K562 (cell line): ENCODE results near the gene USP10. TPM values are rescaled to one million over a fixed set of nuclear protein-coding genes. Genes with fewer than 3 reads are reported as not detected.
A peak's percentile ranks its signal among the peaks of the same experiment; 100 is the strongest.

Experiments
- DPF2 ChIP-seq: fragments of 450-650 bp; IDR thresholded peaks from 2 replicates; pipeline ENCODE4 v1.6.1; 2016
- EHMT2 ChIP-seq: fragments of 450-650 bp; IDR thresholded peaks from 2 replicates; pipeline ENCODE4 v1.6.1; 2018; ENCODE audit warnings: antibody characterized with exemption
- HDAC8 ChIP-seq: fragments of 450-650 bp; IDR thresholded peaks from 2 replicates; pipeline ENCODE4 v1.6.1; 2016; ENCODE audit warnings: mild to moderate bottlenecking, missing genetic modification characterization, moderate library complexity, missing compliant biosample characterization
- HES1 ChIP-seq: fragments of 450-650 bp; IDR thresholded peaks from 2 replicates; pipeline ENCODE4 v1.6.1; 2016; ENCODE audit warnings: low read depth, mild to moderate bottlenecking, moderate library complexity
- MLLT1 ChIP-seq, 2 experiments: fragments of 450-650 bp; IDR thresholded peaks; 2 replicates each; pipeline ENCODE4 v1.6.1; 2016
- NFE2 ChIP-seq: IDR thresholded peaks from 2 replicates; pipeline ENCODE4 v1.6.1; 2014; ENCODE audit warnings: antibody characterized with exemption, low read depth
- POLR2H ChIP-seq: IDR thresholded peaks from 2 replicates; pipeline ENCODE4 v1.6.1; 2016; ENCODE audit warnings: missing genetic modification characterization, low read depth, mild to moderate bottlenecking, control low read depth, missing compliant biosample characterization, moderate library complexity
- POLR3A ChIP-seq: IDR thresholded peaks from 2 replicates; pipeline ENCODE4 v1.6.1; 2011; ENCODE audit warnings: borderline replicate concordance, mild to moderate bottlenecking, moderate library complexity; ENCODE audit not compliant: insufficient read length, insufficient read depth; ENCODE audit errors: extremely low read depth
- RFX5 ChIP-seq: IDR thresholded peaks from 2 replicates; pipeline ENCODE4 v1.6.1; 2011; ENCODE audit warnings: low read depth, mild to moderate bottlenecking, improper control_type of control experiment, low read length
- SFPQ ChIP-seq: fragments of 200-400 bp; formaldehyde crosslinking; IDR thresholded peaks from 2 replicates; pipeline ENCODE4 v1.6.1; 2017; ENCODE audit warnings: mild to moderate bottlenecking, low read depth, low read length, moderate library complexity
- SRSF3 ChIP-seq: fragments of 200-400 bp; formaldehyde crosslinking; IDR thresholded peaks from 2 replicates; pipeline ENCODE4 v1.6.1; 2016; ENCODE audit warnings: mild to moderate bottlenecking, low read length, moderate library complexity; ENCODE audit not compliant: insufficient read depth
- TCFL5 ChIP-seq: fragments of 250-450 bp; sonication (Bioruptor Pico); conservative IDR thresholded peaks from 2 replicates; pipeline ENCODE4 v1.6.1; 2021; ENCODE audit warnings: mild to moderate bottlenecking, moderate library complexity, matching md5 sums
- ZBTB11 ChIP-seq, 3 experiments: fragments of 200-800 bp in 1 of 3; fragments of 250-450 bp in 1 of 3; fragments of 450-650 bp in 1 of 3; sonication (Bioruptor Pico) in 1 of 3; sonication (Bioruptor generic) in 1 of 3; formaldehyde crosslinking in 1 of 3; IDR thresholded peaks; 2 replicates each; pipeline versions ENCODE4 v1.6.1 to v1.8.0; 2016 to 2022; ENCODE audit warnings: mild to moderate bottlenecking in 2 of 3, missing genetic modification characterization in 2 of 3, missing compliant biosample characterization in 1 of 3, moderate library complexity in 1 of 3
- ZHX1 ChIP-seq: fragments of 150-350 bp; conservative IDR thresholded peaks from 2 replicates; pipeline ENCODE4 v1.6.1; 2014; ENCODE audit warnings: low read length
- ZNF551 ChIP-seq: fragments of 250-450 bp; sonication (Bioruptor Pico); IDR thresholded peaks from 2 replicates; pipeline ENCODE4 v1.5.0; 2021; ENCODE audit warnings: mild to moderate bottlenecking, moderate library complexity
- ZNF583 ChIP-seq: fragments of 250-450 bp; sonication (Bioruptor Pico); IDR thresholded peaks from 2 replicates; pipeline ENCODE4 v1.4.0; 2020
- ZNF589 ChIP-seq: fragments of 200-800 bp; sonication (Bioruptor generic); IDR thresholded peaks from 2 replicates; pipeline ENCODE4 v1.6.1; 2016; ENCODE audit warnings: low read depth, missing genetic modification characterization, missing compliant biosample characterization
- polyA plus RNA-seq, 8 experiments: library from polyadenylated mRNA; depleted of rRNA in 4 of 8; stranded (reverse) in 5 of 8; unstranded in 3 of 8; fragments of >200 nt; fragmentation: Nextera tagmentation in 2 of 8; fragmentation: Illumina TruSeq in 1 of 8; extraction: Ambion mirVana in 2 of 8; extraction: Trizol in 1 of 8; gene quantifications; 2 replicates each; pipeline versions ENCODE4 v1.2.1 to v1.2.3, GENCODE V29; 2011 to 2014; ENCODE audit warnings: inconsistent platforms in 1 of 8, missing spikeins in 1 of 8
- total RNA-seq, 7 experiments: library from RNA; depleted of rRNA in 6 of 7; stranded (reverse); fragments of >200 nt in 6 of 7; fragmentation: Illumina TruSeq in 2 of 7; extraction: Trizol in 2 of 7; gene quantifications; 2 replicates each; pipeline versions ENCODE4 v1.2.1 to v1.2.3, GENCODE V29; 2011 to 2021; ENCODE audit warnings: low replicate concordance in 1 of 7

Gene USP10
- total and polyA plus RNA-seq, 9 of the 15 experiments (the other 6 are each of a cell fraction or from before 2014, with no cell fraction given), result 61.7 to 197 (median 116) TPM

GRCh38 chr16:84728853-84729424 lies 29.1 kb downstream of the USP10 start (continued):
- TF ChIP-seq ZBTB11 (CRISPR knock-in tag; IDR thresholded peaks at IDR 0.05) (no peak), ZNF583 (no peak), POLR3A (peak; percentile 52), ZNF551 (CRISPR knock-in tag) (no peak), ZHX1 (no peak), HDAC8 (tag) (no peak), RFX5 (no peak), SFPQ (no peak), DPF2 (peak; percentile 51; the same call in 1 of the 2 replicates), SRSF3 (no peak), ZNF589 (CRISPR knock-in tag) (0 out of 2 replicates have a peak, but pooled peaks have one; percentile 51), TCFL5 (no peak), HES1 (no peak), EHMT2 (peak; percentile 79; the same call in 1 of the 2 replicates), POLR2H (tag) (peak; percentile 17; the same call in 1 of the 2 replicates), NFE2 (no peak), MLLT1 (IDR thresholded peaks at IDR 0.05) (no peak)
